NCI-H510A (cell line): ENCODE results near the gene MYEF2.
A peak's percentile ranks its signal among the peaks of the same experiment; 100 is the strongest.

ENCODE experiments used
- DNase-seq: peaks from one replicate; lab custom pipeline; 2025; lab: John Stamatoyannopoulos, UW

MYEF2 gene

DNA sequence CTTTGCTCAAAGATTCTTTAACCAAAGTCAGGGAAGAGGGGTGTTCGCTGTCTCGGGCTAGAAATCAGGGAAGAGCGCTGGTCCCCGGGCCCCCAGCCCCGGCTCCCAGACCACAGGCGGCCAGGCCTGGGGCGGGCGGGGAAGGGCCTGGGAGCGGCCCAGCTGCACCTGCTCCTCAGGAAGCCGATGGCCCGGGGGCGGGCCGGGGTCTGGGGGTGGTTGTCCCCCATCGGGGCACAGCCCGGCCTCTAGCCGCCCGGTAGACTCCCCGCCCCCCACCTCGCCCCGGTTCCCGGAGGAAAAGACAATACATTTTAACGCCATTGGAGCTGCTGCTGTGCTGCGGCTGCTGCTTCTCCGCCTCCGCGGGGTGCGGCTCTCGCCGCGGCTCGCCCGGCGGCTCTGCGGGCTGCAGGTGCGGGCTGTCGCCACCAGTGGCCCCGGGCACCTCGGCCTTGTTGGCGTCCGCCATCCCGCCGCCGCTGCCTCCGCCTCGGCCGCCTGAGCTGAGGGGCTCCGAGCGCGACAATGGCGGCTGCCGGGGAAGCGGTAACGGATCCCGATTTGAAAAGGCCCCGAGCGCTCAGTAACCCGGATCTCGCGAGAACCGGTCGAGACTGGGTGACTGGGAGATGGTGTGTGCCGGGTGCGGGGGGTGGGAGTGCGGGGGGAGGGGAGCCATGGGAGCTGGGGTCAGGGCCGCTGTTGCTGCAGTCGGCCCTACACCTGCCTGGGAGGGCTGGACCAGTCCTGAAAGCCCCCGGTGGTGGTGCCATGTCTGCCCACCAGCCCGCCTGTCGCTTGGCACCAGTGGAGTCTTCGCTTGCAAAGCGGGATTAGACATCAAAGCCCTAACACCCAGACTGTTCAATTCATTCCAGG, at the start of gene MYEF2:
Gene MYEF2 (minus strand): TSS at position 530 of the 882 bp plus-strand sequence. CDS start 58 bp downstream, at position 472.
- DNase-seq: peak; percentile 61

GRCh38 chr15:48225771-48226170, 47.7 kb upstream of the MYEF2 start:
- DNase-seq: no peak

GRCh38 chr15:48222627-48223026, 44.5 kb upstream of the MYEF2 start:
- no peak for DNase-seq

GRCh38 chr15:48221885-48222284, 43.8 kb upstream of the MYEF2 start:
- DNase-seq: no peak

DNA sequence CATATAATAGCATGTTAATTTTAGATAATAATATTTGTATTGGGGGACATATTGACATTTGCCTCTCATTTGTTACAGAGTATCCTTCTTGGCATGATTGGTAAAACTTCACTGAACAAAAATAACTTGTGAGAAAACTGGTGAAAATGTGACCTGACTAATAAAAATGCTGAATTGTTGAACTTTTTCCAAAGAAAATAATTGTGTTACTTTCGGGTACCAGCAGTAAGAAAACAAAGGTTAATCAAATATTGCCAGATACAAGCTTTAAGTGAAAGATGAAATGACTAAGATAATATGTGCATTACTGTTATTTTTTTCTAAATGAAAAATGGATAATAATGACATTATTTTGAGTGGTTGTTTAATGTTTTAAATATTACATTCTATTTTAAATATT, 43.2 kb upstream of the MYEF2 start:
- DNase-seq: no peak

- DNase-seq: no peak
These were observed 27.9 kb upstream of the MYEF2 start, which contains the start of gene SLC12A1 for GRCh38 chr15:48205981-48206380. Gene SLC12A1 (plus strand): TSS chr15:48206302. CDS start chr15:48207720, 1,418 bp downstream.

DNA sequence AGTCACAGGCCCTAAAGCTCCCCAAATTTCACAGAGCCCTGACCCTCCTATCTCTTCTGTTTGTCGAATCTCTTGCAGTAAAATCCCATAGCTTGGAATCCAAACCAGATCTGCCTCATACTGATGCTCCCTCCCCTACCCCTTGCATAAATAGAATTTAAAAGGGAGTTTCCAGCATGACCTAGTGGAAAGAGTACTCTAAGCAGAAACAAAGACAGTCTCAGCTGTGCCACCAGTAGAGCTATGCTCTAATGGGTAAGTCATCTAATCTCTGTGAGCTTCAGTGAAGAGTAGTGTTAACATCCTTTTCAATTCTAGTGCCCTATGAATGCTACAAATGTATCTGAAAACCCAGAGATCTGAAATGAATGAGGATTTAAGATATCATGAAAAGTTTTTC, 24.0 kb upstream of the MYEF2 start:
- no peak for DNase-seq

DNA sequence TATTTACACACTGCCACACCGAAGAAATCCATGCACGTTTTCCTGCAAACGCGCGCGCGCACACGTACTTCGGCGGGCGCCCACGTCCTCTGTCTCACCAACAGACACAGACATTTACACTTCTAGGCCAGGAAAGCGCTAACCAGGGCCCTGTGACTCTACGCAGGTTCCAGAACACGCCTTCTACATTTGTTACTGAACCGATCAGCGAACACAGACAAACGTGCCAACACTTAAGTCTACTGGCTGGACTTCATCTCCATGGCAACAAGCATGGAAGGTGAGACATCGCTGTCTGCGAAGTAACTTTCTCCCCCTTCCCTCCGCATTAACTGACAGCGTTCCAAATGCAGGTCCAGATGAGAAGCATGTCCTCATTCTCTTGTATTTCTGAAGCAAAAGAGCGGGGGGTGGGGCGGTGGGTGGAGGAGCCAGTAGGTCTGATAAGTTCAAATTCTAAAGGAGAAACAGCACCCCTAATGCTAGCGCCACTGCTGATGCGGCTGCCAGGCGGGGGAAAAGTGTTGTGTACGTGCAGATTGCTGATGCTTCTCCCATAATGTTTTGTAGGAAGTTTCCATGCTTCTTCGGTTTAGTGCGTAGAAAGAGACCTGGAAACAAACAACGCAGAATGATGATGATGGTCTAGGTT, 13.6 kb upstream of the MYEF2 start, which contains the start of gene CTXN2:
Gene CTXN2 (plus strand): TSS at position 92 of the 652 bp plus-strand sequence. CDS start 9,636 bp downstream, outside the sequence.
- DNase-seq: no peak

DNA sequence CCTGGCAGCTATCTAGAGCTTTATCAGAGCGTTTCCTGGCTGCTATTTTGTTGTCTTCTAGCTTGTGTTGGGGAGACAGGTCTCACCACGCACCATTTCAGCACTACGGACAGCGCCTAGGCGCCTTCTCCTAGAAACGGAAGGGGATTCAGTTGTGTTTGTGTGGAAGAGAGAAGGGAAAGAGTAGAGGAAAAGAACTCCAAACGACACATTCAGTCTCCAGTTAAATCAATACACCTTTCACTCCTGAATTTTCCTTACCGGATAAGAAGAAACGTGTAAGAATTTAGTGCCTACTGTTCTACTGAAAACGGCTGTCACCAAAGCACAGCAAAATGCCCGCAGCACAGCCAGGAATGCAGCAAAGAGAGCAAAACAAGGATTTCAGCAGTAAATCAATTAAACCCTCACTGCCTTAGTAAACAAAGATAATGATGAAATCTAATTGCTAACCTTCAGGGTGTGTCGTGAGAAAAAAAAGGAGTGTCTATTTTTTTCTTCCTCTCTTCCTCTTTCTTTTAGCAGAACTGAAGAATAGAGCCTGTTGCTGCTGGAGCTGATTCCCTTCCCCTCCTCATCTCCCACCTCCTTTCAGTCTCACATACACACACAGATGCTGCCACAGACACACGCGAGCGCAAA, 13.0 kb upstream of the MYEF2 start:
- no peak for DNase-seq

GRCh38 chr15:48186271-48186670, 8.2 kb upstream of the MYEF2 start:
- DNase-seq: no peak

GRCh38 chr15:48185529-48185928, 7.4 kb upstream of the MYEF2 start:
- DNase-seq: no peak

GRCh38 chr15:48182749-48183148, 4.7 kb upstream of the MYEF2 start:
- no peak for DNase-seq

DNA sequence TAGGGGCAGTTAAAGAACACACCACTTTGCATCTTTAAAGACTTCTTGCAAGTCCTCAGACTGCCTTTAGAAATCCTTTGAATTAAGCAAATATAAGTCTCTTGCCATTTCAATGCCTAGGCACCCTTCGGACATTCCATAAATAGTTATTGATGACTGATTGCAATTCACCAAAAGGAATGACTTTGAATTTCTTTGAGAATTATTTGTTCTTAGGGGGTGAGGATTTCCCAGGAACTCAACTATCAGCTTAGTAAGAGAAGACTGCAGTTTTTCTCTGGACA, 495 bp upstream of the MYEF2 start:
- no peak for DNase-seq

DNA sequence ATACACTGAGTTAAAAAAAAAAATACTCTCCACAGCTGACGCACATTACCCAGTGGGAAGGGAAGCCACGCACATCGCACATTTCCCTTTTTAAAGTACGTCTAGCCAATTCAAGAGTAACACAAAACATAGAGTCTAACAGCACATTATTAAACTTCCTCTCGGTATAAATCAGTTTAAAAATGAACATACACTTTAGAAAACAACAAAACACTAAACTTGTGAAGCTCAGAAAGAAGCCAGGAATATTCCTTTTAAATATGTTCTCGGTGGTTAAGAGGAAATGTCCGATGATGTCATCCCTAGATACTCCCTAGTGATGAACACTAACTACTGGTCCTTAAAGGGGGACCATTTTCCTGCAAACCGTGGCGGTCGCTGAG, 721 bp downstream of the MYEF2 start:
- DNase-seq: no peak

- no peak for DNase-seq
These were observed 1.1 kb downstream of the MYEF2 start for GRCh38 chr15:48176957-48177356.

- no peak for DNase-seq
These were observed 2.0 kb downstream of the MYEF2 start for GRCh38 chr15:48176112-48176511.

GRCh38 chr15:48175126-48175525, 3.0 kb downstream of the MYEF2 start:
- no peak for DNase-seq

DNA sequence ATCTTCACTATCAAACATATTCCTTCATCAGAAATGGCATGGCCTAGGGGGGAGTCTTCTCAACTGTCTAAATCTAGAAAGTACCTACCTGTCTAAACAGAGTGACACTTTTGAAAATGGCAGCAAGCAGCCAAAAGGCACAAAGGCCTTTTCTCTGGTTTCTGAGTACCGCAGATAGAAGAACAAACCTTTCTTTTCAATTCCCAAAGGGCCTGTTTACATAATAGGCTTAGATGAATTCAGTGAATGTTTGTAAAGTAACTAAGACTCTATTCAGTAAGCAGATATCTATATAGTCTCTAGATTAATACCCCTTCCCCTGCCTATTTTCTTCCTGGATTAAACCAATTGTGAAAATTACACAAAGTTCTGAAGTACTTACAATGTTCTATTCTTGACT, 7.1 kb downstream of the MYEF2 start:
- DNase-seq: no peak

GRCh38 chr15:48168616-48169015, 9.5 kb downstream of the MYEF2 start:
- DNase-seq: no peak

DNA sequence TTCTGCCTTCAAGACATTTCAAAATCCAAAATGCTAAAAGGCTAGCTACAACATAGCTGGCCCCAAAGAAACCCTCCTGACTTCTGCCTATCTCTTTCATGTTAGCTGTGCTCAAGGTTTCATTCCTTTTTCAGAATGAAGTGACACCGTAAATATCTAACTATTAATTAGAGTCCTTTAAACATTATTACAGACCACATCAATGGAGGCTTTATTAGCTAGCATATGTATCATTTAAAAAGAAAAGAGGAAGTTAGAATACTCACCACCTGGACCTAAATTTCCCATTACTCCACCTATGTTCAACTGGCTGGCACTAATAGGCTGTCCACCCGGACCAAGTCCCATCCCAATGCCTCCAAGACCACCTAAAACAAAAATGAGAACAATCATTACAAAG, 24.6 kb downstream of the MYEF2 start:
- DNase-seq: no peak

DNA sequence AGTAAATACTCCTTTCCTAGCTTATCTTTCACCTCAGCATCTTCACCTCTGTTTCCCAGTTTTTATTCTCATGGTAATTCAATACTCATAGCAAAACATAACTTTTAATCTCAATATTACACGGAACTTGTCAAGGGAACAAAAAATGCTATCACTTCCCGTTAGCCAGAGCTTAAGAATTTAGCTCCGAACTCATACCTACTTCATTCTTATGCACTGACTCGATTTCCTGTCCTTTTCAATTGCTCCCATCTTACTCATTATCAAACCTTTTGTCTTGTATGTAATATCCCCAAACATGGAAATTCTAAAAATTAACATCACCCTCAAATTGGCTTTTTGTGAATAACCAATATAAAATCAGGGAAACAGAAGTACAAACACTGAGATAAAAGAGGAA, 28.2 kb downstream of the MYEF2 start:
- DNase-seq: no peak

GRCh38 chr15:48147358-48147757, 30.7 kb downstream of the MYEF2 start:
- no peak for DNase-seq

DNA sequence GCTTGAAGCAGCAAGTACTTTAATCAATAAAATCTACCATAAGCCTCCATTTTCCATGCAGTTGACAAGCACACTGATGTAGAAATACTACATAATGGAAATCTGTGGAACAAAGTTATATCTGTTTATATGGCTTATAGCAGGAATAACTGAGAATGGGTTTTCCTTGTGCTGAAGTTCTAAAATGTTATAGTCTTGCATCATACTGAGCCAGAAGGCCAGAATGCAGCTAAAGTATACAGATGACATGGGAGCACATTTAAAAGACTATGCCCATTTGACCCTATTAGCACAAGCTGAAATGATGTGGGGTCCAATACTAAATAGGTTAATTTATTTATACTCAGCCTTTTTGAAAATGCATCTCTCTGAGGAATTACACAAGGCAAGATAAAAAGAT, 32.2 kb downstream of the MYEF2 start:
- no peak for DNase-seq
